Astrocyte of the hippocampus (primary cell): ENCODE measurements around the gene SLC7A1.
A peak's percentile ranks its signal among the peaks of the same experiment; 100 is the strongest.

Source experiments
- DNase-seq: peaks from one replicate; pipeline ENCODE4 v3.0.0; 2011; ENCODE audit warnings: low read depth, low spot score

The SLC7A1 gene

DNA sequence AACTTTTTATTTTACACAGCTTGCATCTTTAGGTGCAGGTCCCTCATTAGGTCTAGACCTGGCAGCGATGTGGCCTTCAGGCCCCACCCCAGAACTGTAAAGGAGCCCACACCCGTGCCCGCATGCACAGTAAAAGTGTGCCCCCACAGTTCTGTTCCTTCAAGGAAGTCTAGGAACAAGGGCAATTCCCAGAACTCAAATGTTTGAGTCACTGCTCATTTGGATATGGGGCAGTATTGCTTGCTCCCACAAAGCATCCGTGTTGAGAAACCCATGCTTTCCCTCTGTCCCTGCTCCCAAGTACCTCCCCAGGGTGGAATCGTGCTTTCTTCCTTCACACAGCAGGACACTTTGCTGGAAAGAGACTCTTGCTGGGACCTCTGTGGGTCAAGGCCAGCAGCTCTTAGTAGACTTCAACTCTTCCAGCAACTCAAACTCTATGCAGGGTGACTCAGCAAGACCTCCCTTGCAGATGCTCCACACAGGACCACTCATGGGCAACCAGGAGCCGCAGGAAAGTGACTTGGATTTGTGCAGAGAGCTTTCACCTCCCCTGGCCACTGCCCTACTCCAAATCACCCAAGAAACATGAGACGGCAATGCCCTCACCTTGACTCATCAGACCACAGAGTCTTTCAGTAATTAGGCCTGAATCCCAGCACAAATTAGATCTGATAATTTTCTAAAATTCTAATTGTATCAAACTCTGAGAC lies 12.3 kb downstream of the SLC7A1 start:
- peak; percentile 75 for DNase-seq

DNA sequence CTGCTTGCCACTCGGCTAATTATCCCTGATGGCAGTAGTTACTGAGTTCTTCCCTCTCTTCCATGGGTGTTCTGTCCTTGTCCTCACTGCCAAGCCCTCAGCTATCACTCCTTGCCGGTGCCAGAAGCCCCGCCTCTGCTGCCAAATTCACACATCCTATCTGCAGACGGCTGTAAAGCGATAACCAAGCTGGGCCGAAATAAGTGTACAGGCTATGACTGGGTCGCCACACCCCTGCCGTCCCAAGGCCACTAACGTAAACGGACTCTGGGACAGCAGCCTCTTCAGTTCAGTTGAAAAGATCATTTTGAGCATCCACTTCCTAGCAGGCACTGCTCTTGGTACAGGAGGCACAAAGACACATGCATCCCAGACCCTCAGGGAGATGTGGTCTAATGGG lies 13.3 kb downstream of the SLC7A1 start:
- DNase-seq = no peak

DNA sequence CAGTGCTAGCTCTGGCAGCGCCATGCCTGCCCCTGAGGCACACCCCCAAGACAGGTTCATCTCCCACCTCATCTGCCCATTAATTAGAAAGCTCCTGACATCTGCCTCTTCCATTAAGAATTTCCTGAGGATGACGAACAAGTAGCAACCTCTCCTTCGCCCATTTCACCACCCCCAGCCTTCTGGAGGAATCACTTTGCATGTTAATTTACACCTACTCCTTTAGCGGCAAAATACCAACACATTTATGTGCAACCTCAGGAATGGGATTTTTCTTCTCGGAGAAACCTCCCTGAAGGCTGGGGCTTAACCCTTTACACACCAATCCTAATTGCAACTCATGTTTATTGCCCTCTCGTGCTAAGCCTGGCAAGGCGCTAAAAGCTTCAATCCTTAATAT lies 13.8 kb downstream of the SLC7A1 start:
- DNase-seq = peak; percentile 90

DNA sequence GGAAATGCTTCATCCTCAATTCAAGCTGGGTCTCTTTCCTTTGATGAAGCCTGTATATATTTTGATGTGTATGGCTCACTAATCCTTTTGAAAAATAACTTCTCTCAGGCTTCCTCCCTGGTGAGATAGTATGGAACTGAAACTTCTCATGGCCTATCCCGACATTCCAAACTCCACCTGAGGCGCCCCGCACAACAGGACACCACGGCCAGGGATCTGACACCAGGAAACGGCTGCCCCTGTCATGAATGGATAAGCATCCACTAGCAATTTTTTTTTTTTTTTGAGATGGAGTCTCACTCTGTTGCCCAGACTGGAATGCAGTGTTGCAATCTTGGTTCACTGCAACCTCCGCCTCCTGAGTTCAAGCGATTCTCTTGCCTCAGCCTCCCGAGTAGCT lies 16.4 kb downstream of the SLC7A1 start:
- no peak for DNase-seq

DNA sequence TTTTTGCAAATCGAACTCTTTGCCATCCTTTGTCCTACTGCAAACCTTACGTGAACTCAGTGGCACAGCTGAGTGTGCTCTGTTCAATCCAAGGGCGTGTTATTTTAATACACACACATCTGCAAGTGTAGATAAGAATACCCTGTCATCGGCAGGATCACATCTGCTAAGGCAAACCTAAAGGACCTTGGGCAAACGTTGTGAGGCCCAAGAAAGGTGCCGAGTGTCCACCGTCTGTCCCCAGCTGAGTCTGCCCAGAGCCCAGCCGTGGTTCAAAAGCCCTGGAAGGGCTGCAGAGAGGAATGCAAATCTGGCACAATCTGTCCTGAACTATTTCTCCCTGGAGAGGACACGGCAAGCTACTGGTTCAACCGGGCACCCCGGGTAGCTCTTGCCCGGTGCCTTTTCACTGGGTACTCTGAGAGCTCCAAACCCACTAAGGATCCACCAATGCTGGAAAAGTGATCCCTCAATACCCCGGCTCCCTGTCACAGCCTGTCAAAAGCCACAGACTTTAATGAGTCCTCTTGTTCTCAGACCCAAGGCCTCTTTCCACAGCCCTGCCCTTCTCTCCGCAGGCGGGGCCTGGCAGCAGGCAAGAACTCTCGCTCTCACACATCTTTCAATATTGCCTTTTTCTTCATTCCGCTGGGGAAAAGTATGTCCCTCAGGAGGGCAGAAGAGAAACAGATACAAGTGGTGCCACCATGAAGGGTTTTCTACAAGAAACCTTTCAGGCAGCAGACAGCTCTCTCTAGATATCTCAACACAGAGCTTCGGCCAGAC lies 17.0 kb downstream of the SLC7A1 start:
- DNase-seq = no peak

DNA sequence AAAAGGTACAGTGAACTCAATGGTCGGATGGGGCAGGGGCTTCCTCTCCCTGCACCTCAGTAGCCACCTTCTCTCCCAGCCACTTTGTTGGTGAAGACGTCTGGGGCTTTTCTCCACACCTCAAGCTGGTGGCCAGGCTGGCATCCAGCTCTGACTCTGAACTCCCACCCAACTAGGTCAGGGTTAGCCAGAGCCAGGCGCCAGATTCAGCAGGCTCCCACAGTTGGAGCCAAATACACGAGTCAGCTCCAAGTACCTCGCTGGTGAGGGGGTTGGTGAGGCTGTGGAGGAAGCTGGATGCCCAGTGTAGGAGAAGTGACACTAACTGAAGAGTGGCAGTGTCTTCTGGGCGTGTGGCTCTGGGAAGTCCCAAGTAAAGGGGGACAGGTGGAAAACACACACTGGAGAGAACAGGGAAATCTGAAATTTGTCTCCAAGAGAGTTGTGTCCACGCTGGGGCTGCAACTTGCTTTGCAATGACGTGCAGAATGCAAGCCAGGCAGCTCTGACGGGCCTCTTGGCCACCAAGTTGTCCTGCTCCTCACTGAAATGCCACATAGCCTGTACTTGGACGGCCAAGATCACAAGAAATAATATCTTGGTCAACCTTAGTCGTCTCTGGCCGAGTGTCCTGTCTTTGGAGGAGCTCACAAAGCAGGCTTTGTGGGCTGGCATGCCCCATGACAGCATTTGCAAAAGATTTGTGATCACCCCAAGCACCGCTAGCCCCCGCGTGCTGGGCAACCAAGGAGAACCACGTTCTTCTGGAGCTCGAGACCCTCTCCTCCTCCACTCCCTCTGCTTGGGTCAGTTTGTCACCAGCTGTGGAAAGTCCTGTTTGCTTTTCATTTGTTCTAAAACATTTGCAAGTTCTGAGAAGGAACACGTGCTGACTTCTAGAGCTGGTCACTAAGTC lies 18.1 kb downstream of the SLC7A1 start:
- DNase-seq = no peak

DNA sequence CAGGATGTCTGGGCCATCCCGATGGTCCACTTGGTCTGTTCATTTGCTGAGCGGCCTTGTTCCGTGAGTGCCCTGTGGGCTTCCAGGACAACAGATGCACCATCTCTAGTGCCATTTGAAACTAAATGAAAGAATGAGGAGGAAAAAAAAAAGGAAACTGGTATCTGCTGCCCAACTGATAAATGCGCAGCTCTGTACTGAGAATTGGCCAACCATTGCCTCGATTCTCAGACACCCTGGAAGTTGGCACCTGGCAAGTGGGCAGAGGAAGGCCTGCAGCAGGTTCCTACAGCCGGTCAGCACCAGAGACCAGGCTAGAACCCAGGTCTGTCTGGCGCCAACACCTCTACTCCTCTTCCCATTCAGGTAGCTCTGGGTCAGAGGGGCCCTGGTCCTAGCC lies 18.9 kb downstream of the SLC7A1 start:
- DNase-seq = no peak

DNA sequence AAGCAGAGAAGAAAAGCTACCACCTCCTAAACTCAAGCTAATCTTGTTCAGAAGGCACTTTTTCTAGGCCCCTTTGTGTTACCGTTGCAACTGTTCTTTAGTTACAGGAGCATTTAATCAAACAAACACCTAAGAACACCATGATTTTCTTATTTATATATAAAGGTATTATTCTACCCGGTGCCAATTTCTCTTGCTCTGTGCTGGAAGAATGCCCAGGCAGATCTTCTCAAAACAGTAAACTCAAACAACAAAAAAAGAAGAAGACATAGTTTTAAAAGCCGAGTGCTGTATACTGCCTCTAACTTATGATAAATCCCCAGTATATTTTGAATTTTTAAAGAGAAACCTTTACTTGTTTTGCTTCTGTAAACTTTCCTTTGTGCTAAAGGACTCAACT lies 20.4 kb downstream of the SLC7A1 start:
- no peak for DNase-seq

DNA sequence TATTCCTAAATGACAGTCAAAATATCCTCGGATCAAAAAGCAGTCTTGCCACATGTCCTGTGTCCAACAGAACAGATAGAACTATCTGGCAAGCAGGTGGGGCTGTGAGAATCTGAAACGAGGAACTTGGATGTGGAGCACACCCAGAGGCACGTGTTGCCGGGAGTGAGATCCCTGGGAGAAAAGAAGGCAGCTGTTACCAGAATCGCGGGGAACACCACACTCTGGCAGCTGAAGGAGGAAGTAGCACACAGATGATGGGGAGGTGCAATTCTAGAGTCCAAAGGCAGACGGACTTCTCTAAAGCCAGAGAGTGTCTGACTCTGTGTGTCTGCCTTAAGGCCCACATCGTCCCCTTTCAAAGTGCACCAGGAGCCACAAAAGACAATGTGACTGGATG lies 22.3 kb downstream of the SLC7A1 start:
- DNase-seq = no peak

DNA sequence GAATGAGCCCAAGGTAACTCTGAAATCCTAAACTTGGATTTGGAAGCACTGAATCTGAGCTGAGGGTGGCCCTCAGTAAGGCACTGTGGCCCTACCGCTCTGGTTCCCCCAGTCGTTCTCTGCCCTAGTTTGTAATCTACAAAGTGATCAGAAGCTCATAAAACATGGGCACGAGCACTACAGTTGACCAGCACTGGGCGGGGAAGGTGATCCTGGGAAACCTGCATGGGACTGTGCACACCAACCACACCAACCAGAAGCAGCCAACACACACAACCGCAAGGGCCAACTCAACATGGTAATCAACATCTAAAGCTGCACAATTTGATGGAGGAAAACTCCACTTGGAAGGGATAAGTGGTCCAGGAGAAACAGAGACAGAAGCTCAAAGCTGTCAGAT lies 22.9 kb downstream of the SLC7A1 start:
- no peak for DNase-seq

DNA sequence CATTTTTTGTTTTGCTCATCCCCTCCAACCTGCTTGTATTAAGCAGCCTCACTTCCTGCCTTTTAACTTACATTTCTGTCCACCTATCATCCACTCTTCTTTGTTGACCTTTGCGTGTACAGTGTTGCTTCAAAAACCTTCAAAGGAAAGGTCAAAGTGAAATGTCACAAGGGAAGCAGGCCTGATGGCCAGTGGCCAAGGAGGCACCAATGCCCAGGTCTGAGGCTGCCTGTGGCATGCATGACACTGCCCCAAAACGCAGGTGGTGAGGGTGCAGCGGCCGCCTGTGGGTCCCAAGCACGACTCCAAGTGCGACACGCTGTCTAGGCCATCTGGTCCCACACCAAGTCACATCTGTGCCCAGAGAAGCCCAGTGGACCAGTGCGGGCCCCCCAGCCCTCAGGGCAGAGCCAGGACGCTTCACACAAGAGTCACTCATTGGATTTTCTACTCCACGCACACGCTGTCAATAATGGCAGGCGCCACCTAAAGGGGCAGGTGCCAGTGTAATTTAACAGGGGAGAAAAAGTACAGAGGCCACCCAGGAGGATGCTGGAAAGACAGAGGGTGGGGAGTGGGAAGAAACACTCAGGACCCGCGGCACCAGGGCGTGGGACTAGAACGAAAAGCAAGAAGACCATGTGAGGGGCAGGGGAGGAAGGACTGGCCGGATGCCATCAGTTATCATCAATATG lies 23.5 kb downstream of the SLC7A1 start:
- DNase-seq = no peak

DNA sequence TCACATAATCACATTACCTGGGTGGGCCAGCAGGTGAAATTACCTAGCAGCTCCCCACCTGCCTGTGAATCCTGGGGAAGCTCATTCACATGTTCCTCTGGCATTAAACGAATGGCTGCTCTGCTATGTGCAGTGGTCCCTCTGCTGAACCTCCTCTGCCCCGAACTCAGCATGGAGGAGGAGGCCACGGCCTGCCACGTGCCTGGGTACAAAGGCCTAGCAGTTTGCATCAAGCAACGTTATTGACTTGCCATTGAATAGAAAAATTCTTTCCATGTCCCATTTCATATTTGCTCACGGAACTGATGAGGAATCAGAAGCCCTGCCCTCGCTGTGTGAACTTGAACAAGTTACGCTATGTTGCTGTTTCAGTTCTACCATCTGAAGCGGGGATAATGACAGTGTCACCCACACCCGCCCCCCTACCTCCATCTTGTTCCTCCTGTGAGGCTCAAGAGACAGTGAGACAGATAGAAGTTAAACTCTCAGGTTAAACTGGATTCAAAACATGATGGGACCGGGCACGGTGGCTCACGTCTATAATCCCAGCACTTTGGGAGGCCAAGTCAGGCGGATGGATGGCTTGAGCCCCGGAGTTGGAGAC lies 25.3 kb downstream of the SLC7A1 start:
- DNase-seq = no peak

DNA sequence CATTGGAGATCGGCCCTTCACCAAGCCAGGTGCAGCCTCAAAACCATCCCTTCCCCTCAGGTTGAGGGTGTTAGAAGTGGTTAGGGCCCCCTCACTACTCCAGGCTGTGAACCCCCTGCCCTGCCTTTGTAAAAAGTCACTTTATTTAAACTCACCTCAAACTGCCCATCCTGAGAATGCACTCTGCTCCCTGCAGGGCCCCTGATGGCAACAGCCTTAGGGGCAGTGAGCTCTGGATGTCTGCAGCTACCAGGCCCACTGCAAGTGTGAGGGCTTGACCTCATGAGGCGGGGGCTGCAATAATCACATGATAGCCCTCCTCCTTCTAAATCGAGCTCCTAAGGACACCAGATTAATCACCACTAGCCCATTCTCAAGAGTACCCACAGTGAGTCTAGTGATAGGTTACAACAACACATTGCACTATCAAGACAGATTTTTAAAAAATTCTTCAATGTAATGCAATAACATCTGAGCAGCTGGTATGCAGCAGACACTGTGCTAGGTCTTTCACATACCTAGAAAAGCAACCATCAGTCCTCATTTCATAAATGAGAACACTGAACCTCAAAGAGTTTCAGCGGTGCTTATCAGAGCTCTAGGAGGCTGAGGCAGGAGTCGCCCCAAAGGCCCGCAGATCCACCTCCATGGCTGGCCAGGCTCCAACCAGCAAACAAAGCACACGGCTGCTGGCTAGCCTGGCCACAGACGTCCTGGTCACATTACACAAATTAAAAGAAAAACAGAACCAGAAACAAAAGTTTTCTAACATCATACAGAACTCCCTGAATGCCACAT lies 26.0 kb downstream of the SLC7A1 start:
- peak; percentile 72 for DNase-seq

DNA sequence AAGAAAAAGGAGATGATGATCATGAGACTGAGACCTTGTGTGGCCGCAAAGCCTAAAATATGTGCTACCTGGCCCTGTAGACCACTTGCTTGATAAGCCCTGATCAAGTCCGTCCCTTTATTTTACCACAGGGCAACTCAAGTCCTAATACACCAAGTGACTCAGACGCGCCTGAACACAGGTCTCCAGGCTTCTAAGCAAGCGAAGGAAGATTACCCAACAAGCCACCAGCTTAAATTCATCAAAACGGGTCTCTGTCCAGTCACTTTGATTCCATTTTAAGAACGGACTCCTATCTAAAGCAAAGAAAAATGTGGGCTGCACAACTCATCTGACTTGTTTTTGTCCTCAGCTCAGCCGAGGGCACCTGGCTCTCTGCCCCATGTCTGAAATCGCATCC lies 26.8 kb downstream of the SLC7A1 start:
- DNase-seq = no peak

DNA sequence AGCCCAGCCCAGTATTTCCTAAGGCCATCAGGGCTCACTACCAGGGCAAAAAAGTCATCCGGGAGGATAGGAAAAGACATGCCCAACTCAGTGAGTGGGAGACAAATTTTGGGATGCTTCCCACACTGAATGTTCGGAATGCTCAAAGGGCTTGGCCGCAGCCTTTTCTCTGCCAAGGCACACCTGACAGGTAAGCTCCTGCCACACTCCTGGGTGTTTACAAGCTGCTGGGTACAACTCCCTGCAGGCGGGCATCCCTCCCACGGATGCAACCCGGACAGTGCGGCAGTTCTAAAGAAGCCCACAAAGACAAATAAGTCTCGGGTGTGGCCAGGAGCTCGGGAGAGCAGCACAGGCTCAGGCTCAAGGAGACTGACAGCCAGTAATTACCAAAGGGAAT lies 28.1 kb downstream of the SLC7A1 start:
- DNase-seq = no peak

DNA sequence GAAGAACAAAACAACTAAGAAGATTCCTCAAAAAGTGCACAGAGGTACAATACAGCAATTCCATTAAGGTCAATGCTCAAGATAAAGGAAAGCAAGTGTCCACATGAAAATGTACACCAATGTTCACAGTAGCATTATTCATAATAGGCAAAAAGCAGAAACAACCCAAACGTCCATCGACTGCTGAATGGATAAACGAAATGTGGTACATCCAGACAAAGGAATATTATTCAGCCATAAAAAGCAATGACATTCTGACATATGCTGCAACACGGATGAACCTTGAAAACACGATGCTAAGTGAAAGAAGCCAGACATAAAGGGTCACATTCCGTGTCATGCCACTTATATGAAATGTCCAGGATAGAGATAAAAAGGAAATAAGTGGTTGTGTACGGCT lies 29.3 kb downstream of the SLC7A1 start:
- DNase-seq = no peak

DNA sequence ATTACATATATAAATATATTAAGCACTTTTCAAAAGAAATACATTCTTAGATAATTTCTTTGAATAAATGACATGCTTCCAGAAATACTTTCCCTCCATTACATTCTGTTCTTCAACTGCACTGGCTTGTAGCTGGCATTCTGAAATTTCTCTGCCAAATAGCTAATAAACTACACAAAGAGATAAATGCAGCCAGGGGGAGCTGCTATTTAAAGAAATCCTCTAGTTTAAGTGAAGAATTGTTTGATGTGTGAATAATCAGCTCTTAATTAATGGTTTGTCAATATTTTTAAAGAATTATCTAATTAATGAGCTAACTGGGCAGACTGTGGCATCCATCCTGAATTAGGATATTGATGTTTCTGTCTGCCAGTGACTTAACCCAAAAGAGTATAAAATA lies 30.7 kb downstream of the SLC7A1 start:
- DNase-seq = no peak

DNA sequence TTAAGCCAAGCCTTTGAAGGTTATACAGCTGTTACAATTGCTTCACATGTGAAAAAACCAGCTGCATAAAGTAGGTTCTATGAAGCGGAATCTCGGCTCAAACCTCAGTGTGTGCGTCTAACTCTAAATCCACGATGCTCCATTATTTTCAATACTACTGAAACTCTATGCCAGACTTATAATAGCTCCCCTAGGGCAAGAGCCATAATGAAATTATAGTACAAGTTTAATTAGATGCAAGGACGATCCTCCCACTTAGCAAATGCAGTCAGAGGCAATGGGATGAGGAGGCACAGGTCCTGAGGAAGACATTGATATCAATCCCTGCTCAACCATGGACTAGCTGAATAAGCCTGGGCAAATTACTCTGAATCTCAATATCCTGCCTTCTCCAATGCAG lies 31.1 kb downstream of the SLC7A1 start:
- DNase-seq = no peak

DNA sequence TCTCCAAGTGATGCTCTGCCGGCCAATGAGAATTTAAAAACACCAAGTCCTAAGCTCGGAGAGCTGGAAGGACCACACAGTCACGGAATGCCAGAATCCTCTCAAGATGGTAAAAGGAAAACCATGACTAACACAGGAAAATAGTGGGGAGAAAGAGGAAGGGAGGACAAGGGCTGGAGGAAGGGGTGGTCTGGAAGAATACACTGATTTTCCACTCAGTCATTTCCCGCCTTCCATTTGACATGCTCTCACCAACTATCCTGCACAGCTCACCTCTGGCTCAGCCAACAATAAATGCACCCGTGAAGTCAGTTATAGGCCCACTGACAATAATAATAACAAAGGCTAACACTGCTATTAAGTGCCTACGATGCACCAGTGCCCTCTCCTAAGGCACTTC lies 31.5 kb downstream of the SLC7A1 start:
- DNase-seq = no peak

DNA sequence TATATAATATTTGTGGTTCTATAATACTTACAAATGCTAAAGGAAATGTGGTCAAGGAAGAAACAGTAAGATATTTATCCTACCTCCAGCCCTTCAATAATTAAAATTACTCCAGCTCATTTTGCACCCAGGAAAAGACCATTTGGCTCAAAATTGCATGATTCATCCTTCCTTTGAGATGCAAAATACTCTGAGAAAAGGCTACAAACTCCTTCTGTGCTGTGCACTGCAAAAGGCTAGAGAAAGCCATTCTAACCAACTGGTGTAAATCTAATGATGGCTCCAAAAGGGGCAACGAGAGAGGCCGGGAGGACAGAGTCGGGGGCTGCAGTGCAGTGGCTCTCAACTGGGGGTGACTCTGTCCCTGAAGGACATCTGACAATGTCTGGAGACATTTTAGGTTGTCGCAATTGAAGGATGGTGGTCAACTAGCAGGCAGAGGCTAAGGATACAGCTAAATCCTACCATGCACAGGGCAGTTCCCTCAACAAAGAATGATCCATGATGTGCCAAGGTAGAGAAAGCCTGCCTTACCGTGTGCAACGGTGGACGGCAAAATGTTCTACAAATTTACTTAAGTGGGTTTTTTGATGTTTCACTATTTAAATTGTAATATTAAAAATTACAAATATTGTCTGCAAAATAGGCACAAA lies 32.6 kb downstream of the SLC7A1 start:
- DNase-seq = peak; percentile 60
